Keratinocyte (primary cell): ENCODE data around the gene TMPRSS13. TPM values are rescaled to one million over a fixed set of nuclear protein-coding genes. Genes with fewer than 3 reads are reported as not detected.

Source experiments
- DNase-seq: peaks from one replicate; pipeline ENCODE4 v3.0.0-alpha.2; 2011; ENCODE audit warnings: low read depth, missing footprints, low spot score
- FAIRE-seq: peaks from 2 replicates; lab custom pipeline; 2011; peaks lifted over from hg19 to GRCh38; lab: Jason Lieb, UNC
- H2AFZ ChIP-seq: 2 replicates; pipeline ENCODE4 v1.6.0; 2012; ENCODE audit warnings: low read length, control low read depth, inconsistent platforms; ENCODE audit not compliant: control insufficient read depth
- H3K27ac ChIP-seq: 2 replicates; pipeline ENCODE4 v1.5.1; 2011; ENCODE audit warnings: low read length; ENCODE audit not compliant: control insufficient read depth, insufficient read depth
- H3K27me3 ChIP-seq: 3 replicates; pipeline ENCODE4 v1.6.0; 2011; ENCODE audit warnings: low read length; ENCODE audit not compliant: control insufficient read depth, insufficient read depth; ENCODE audit errors: extremely low read depth
- H3K36me3 ChIP-seq, 2 experiments: 2 replicates in 1 of 2; 3 replicates in 1 of 2; pipeline ENCODE4 v1.5.1; 2011; ENCODE audit warnings: low read length in 2 of 2, mild to moderate bottlenecking in 1 of 2; ENCODE audit not compliant: control insufficient read depth in 2 of 2, insufficient read depth in 2 of 2; ENCODE audit errors: extremely low read depth in 1 of 2
- H3K4me1 ChIP-seq: 3 replicates; pipeline ENCODE4 v1.5.1; 2011; ENCODE audit warnings: low read length; ENCODE audit not compliant: control insufficient read depth, insufficient read depth; ENCODE audit errors: extremely low read depth
- H3K4me2 ChIP-seq: 3 replicates; pipeline ENCODE4 v1.6.0; 2011; ENCODE audit warnings: low read depth, low read length; ENCODE audit not compliant: control insufficient read depth, insufficient read depth; ENCODE audit errors: extremely low read depth
- H3K4me3 ChIP-seq, 3 experiments: fragments of 200-600 bp in 1 of 3; sonication (generic) in 1 of 3; 2 replicates in 2 of 3; 3 replicates in 1 of 3; pipeline ENCODE4 v1.5.1; 2011 to 2016; ENCODE audit warnings: low read length in 3 of 3, mild to moderate bottlenecking in 3 of 3, control low read depth in 2 of 3, inconsistent platforms in 1 of 3, low read depth in 1 of 3, mixed read lengths in 1 of 3, mixed run types in 1 of 3, moderate library complexity in 1 of 3; ENCODE audit not compliant: control insufficient read depth in 2 of 3, insufficient read depth in 2 of 3; ENCODE audit errors: extremely low read depth in 1 of 3
- H3K79me2 ChIP-seq: 2 replicates; pipeline ENCODE4 v1.6.0; 2012; ENCODE audit warnings: low read length; ENCODE audit not compliant: control insufficient read depth, insufficient read depth
- H3K9ac ChIP-seq: 3 replicates; pipeline ENCODE4 v1.6.0; 2011; ENCODE audit warnings: low read length; ENCODE audit not compliant: control insufficient read depth, insufficient read depth; ENCODE audit errors: extremely low read depth
- H3K9me1 ChIP-seq: 3 replicates; pipeline ENCODE4 v1.6.0; 2011; ENCODE audit warnings: low read length; ENCODE audit not compliant: control insufficient read depth, insufficient read depth; ENCODE audit errors: extremely low read depth
- H3K9me3 ChIP-seq: 2 replicates; pipeline ENCODE4 v1.5.1; 2012; ENCODE audit warnings: low read depth, low read length; ENCODE audit not compliant: control insufficient read depth
- H4K20me1 ChIP-seq: 3 replicates; pipeline ENCODE4 v1.6.0; 2011; ENCODE audit warnings: low read length; ENCODE audit not compliant: control insufficient read depth, insufficient read depth; ENCODE audit errors: extremely low read depth
- CTCF ChIP-seq, 3 experiments: IDR thresholded peaks in 1 of 3; conservative IDR thresholded peaks in 1 of 3; optimal IDR thresholded peaks in 1 of 3; 2 replicates in 2 of 3; 3 replicates in 1 of 3; pipeline versions ENCODE3 to v1.5.1; 2011; ENCODE audit warnings: low read length in 3 of 3, mild to moderate bottlenecking in 3 of 3, moderate library complexity in 2 of 3, control low read depth in 1 of 3, inconsistent platforms in 1 of 3; ENCODE audit not compliant: insufficient read depth in 2 of 3; ENCODE audit errors: extremely low read depth in 1 of 3
- EZH2 ChIP-seq: IDR thresholded peaks from one replicate; pipeline ENCODE4 v1.6.1; 2012; ENCODE audit warnings: inconsistent platforms, mild to moderate bottlenecking, low read length, moderate library complexity
- dilution Hi-C: fragments of 300-500 bp; cut with MboI; formaldehyde crosslinking; loops from one replicate; pipeline ENCODE4 v1.7.0; 2020; ENCODE audit warnings: low sequenced_read_pairs; ENCODE audit not compliant: extremely low pct_ligation_motif_present
- polyA plus RNA-seq, 5 experiments: library from polyadenylated mRNA; depleted of rRNA in 3 of 5; stranded (reverse) in 3 of 5; stranded (forward) in 1 of 5; unstranded in 1 of 5; fragments of >200 nt; gene quantifications; 1 replicate in 1 of 5; 2 replicates in 3 of 5; 3 replicates in 1 of 5; pipeline versions ENCODE4 v1.2.1 to v1.2.3, GENCODE V29; 2011 to 2012; ENCODE audit warnings: missing spikeins in 2 of 5, low read depth in 1 of 5, low replicate concordance in 1 of 5

Gene TMPRSS13
- polyA plus RNA-seq, 1 donor (not counting 4 experiments of a cell fraction or from before 2014, with no cell fraction given) = 1.8 TPM

- H3K4me3 ChIP-seq = no peak overlapping the region
- DNase-seq = no peak
- H3K4me1 ChIP-seq = no peaks in the 10 kb centered on the region
- H3K4me2 ChIP-seq = no peak overlapping the region
- no peak overlapping the region for H2AFZ ChIP-seq
- no peaks in the 10 kb centered on the region for H3K9me1 ChIP-seq
- H3K27ac ChIP-seq = no peak overlapping the region
- no peaks in the 10 kb centered on the region for H3K27me3 ChIP-seq
- H3K36me3 ChIP-seq = no peaks in the 10 kb centered on the region
- no peaks in the 10 kb centered on the region for H4K20me1 ChIP-seq
- TF ChIP-seq CTCF (optimal IDR thresholded peaks at IDR 0.05 in 1 of 3, IDR thresholded peaks at IDR 0.05 in 1 of 3, conservative IDR thresholded peaks at IDR 0.05 in 1 of 3; ENCODE audit: extremely low read depth in 1 of 3, insufficient read depth in 2 of 3, low read length in 3 of 3) (no peak), EZH2 (no peak)
- dilution Hi-C loops = no loop called here
- no peak overlapping the region for H3K9ac ChIP-seq
- H3K79me2 ChIP-seq = no peaks in the 10 kb centered on the region
- no peak for FAIRE-seq
- no peaks in the 10 kb centered on the region for H3K9me3 ChIP-seq
Observed at GRCh38 chr11:117923275-117923674, 5.9 kb downstream of the TMPRSS13 start.

GRCh38 chr11:117921893-117922292 is 7.3 kb downstream of the TMPRSS13 start:
- no peak overlapping the region for H3K4me3 ChIP-seq
- H3K36me3 ChIP-seq = no peaks in the 10 kb centered on the region
- no peaks in the 10 kb centered on the region for H4K20me1 ChIP-seq
- H3K79me2 ChIP-seq = no peaks in the 10 kb centered on the region
- no peaks in the 10 kb centered on the region for H3K4me1 ChIP-seq
- no peak overlapping the region for H3K4me2 ChIP-seq
- peaks cover 3% of the 10 kb centered on the region for H3K27me3 ChIP-seq
- H2AFZ ChIP-seq = no peak overlapping the region
- no peak overlapping the region for H3K27ac ChIP-seq
- no peak for FAIRE-seq
- H3K9me1 ChIP-seq = no peaks in the 10 kb centered on the region
- DNase-seq = no peak
- dilution Hi-C loops = no loop called here
- no peak overlapping the region for H3K9ac ChIP-seq
- H3K9me3 ChIP-seq = no peaks in the 10 kb centered on the region
- no peak for TF ChIP-seq CTCF (optimal IDR thresholded peaks at IDR 0.05 in 1 of 3, IDR thresholded peaks at IDR 0.05 in 1 of 3, conservative IDR thresholded peaks at IDR 0.05 in 1 of 3; ENCODE audit: extremely low read depth in 1 of 3, insufficient read depth in 2 of 3, low read length in 3 of 3)
- no peak for TF ChIP-seq EZH2
